Ectodermal cell (in vitro differentiated cells): ENCODE data around the gene MAP3K2.

Source experiments
- H3K27ac ChIP-seq: 2 replicates; pipeline ENCODE4 v1.7.0; 2013; ENCODE audit warnings: mild to moderate bottlenecking, low read depth, low read length; ENCODE audit not compliant: insufficient read depth, poor library complexity, severe bottlenecking
- H3K27me3 ChIP-seq: 2 replicates; pipeline ENCODE4 v1.7.0; 2013; ENCODE audit warnings: mild to moderate bottlenecking, low read length; ENCODE audit not compliant: insufficient read depth, control insufficient read depth, poor library complexity, severe bottlenecking
- H3K36me3 ChIP-seq: one replicate; pipeline ENCODE4 v1.7.0; 2013; ENCODE audit warnings: low read length; ENCODE audit not compliant: control insufficient read depth, insufficient read depth
- H3K4me1 ChIP-seq: one replicate; pipeline ENCODE4 v1.7.0; 2013; ENCODE audit warnings: low read length; ENCODE audit not compliant: control insufficient read depth, insufficient read depth
- H3K4me3 ChIP-seq: 2 replicates; pipeline ENCODE4 v1.7.0; 2013; ENCODE audit warnings: low read depth, low read length, control low read depth; ENCODE audit not compliant: insufficient read depth
- H3K9me3 ChIP-seq: 2 replicates; pipeline ENCODE4 v1.7.0; 2013; ENCODE audit warnings: mild to moderate bottlenecking, low read length, moderate library complexity; ENCODE audit not compliant: control insufficient read depth
- WGBS, 2 experiments: methylation state at CpG; one replicate each; pipeline ENCODE4 v1.1.7; 2013; ENCODE audit warnings: missing lambda C conversion rate in 2 of 2; 5-methylcytosine and 5-hydroxymethylcytosine counted together

MAP3K2 gene

DNA sequence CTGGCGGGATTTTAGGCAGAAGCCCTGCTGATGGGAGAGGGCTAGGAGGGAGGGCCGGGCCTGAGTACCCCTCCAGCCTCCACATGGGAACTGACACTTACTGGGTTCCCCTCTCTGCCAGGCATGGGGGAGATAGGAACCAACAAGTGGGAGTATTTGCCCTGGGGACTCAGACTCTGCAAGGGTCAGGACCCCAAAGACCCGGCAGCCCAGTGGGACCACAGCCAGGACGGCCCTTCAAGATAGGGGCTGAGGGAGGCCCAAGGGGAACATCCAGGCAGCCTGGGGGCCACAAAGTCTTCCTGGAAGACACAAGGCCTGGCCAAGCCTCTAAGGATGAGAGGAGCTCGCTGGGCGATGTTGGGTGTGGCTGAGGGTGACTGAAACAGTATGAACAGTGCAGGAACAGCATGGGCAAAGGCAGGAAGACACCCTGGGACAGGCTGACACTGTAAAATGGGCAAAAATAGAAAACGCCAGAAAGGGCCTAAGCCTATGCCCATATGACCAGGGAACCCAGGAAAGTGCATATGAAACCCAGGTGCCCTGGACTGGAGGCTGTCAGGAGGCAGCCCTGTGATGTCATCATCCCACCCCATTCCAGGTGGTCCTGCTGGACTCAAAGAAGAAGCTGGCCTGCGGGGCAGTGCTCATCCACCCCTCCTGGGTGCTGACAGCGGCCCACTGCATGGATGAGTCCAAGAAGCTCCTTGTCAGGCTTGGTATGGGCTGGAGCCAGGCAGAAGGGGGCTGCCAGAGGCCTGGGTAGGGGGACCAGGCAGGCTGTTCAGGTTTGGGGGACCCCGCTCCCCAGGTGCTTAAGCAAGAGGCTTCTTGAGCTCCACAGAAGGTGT is 39.0 kb upstream of the MAP3K2 start:
- peaks cover 34% of the 10 kb centered on the region for H3K27me3 ChIP-seq
- H3K36me3 ChIP-seq = no peaks in the 10 kb centered on the region
- peaks cover 10% of the 10 kb centered on the region for H3K4me1 ChIP-seq
- H3K4me3 ChIP-seq = no peak overlapping the region
- H3K27ac ChIP-seq = no peak overlapping the region
- no peaks in the 10 kb centered on the region for H3K9me3 ChIP-seq
- 92 to 94% methylated on average over 10 of the region's 10 CpGs for WGBS, 2 experiments

GRCh38 chr2:127425540-127426490 is 38.0 kb upstream of the MAP3K2 start:
- H3K9me3 ChIP-seq = no peaks in the 10 kb centered on the region
- peaks cover 43% of the 10 kb centered on the region for H3K27me3 ChIP-seq
- H3K4me1 ChIP-seq = peaks cover 10% of the 10 kb centered on the region
- WGBS, 2 experiments = 88 to 91% methylated on average over 16 of the region's 16 CpGs
- H3K27ac ChIP-seq = no peak overlapping the region
- no peaks in the 10 kb centered on the region for H3K36me3 ChIP-seq
- H3K4me3 ChIP-seq = no peak overlapping the region

DNA sequence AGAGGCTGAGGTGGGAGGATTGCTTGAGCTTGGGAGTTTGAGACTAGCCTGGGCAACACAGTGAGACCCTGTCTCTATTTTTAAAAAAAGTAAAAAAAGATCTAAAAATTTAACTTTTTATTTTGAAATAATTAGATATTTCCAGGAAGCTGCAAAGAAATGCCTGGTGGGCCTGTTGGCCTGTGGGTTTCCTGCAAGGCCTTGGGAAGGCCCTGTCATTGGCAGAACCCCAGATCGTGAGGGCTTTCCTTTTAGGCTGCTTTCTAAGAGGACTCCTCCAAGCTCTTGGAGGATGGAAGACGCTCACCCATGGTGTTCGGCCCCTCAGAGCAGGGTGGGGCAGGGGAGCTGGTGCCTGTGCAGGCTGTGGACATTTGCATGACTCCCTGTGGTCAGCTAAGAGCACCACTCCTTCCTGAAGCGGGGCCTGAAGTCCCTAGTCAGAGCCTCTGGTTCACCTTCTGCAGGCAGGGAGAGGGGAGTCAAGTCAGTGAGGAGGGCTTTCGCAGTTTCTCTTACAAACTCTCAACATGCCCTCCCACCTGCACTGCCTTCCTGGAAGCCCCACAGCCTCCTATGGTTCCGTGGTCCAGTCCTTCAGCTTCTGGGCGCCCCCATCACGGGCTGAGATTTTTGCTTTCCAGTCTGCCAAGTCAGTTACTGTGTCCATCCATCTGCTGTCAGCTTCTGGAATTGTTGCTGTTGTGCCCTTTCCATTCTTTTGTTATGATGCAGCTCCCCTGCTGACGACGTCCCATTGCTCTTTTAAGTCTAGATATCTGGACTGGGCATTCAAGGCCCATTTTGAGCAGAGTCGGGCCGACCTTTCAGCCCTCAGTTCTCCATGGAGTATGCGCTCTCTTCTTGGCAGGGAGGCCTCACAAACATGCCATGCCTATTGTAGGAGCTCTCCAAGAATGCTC is 37.1 kb upstream of the MAP3K2 start:
- Histone ChIP-seq H3K9me3 (no peaks in the 10 kb centered on the region), H3K27ac (no peak overlapping the region), H3K27me3 (peaks cover 52% of the 10 kb centered on the region), H3K4me1 (peaks cover 10% of the 10 kb centered on the region), H3K4me3 (no peak overlapping the region), H3K36me3 (no peaks in the 10 kb centered on the region)
- WGBS, 2 experiments = 53 to 54% methylated on average over 13 of the region's 13 CpGs

DNA sequence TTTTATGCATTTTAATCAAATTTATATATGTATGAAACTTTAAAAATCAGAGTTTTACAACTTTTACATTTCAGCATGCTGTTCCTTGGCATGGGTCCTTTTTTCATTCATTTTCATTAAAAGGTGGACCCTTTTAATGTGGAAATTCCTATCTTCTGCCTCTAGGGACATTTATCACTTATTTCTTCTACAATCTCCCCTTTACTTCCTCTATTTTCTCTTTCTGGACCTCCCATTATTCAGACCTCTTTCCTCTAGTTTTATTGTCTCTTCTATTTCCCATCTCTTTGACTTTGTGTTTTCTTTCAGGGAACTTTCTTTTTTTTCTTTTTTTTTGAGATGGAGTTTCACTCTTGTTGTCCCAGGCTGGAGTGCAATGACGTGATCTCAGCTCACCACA is 36.1 kb upstream of the MAP3K2 start:
- peaks cover 56% of the 10 kb centered on the region for H3K27me3 ChIP-seq

DNA sequence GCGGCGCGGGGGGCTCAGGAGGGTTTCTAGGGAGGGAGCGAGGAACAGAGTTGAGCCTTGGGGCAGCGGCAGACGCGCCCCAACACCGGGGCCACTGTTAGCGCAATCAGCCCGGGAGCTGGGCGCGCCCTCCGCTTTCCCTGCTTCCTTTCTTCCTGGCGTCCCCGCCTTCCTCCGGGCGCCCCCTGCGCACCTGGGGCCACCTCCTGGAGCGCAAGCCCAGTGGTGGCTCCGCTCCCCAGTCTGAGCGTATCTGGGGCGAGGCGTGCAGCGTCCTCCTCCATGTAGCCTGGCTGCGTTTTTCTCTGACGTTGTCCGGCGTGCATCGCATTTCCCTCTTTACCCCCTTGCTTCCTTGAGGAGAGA is 35.7 kb upstream of the MAP3K2 start:
- H3K4me3 ChIP-seq = peak overlapping the region; percentile 34
- peaks cover 10% of the 10 kb centered on the region for H3K4me1 ChIP-seq
- peaks cover 57% of the 10 kb centered on the region for H3K27me3 ChIP-seq
- H3K27ac ChIP-seq = no peak overlapping the region
- no peaks in the 10 kb centered on the region for H3K36me3 ChIP-seq
- no peaks in the 10 kb centered on the region for H3K9me3 ChIP-seq
- 2% methylated on average over 29 of the region's 29 CpGs for WGBS, 2 experiments

More for the DNA sequence above, 36.1 kb upstream of the MAP3K2 start:
- no peaks in the 10 kb centered on the region for H3K36me3 ChIP-seq
- H3K4me3 ChIP-seq = peak overlapping the region; percentile 34
- H3K4me1 ChIP-seq = peaks cover 10% of the 10 kb centered on the region
- WGBS, 2 experiments = 48 to 56% methylated on average over 1 of the region's 1 CpG
- H3K27ac ChIP-seq = no peak overlapping the region
- no peaks in the 10 kb centered on the region for H3K9me3 ChIP-seq

DNA sequence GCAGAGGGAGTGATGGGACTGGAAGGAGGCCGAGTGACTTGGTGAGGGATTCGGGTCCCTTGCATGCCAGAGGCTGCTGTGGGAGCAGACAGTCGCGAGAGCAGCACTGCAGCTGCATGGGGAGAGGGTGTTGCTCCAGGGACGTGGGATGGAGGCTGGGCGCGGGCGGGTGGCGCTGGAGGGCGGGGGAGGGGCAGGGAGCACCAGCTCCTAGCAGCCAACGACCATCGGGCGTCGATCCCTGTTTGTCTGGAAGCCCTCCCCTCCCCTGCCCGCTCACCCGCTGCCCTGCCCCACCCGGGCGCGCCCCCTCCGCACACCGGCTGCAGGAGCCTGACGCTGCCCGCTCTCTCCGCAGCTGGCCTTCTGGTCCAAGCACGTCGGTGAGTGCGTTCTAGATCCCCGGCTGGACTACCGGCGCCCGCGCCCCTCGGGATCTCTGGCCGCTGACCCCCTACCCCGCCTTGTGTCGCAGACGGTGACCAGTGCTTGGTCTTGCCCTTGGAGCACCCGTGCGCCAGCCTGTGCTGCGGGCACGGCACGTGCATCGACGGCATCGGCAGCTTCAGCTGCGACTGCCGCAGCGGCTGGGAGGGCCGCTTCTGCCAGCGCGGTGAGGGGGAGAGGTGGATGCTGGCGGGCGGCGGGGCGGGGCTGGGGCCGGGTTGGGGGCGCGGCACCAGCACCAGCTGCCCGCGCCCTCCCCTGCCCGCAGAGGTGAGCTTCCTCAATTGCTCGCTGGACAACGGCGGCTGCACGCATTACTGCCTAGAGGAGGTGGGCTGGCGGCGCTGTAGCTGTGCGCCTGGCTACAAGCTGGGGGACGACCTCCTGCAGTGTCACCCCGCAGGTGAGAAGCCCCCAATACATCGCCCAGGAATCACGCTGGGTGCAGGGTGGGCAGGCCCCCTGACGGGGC is 35.0 kb upstream of the MAP3K2 start:
- no peak overlapping the region for H3K27ac ChIP-seq

GRCh38 chr2:127421871-127422558 is 34.2 kb upstream of the MAP3K2 start:
- H3K4me3 ChIP-seq = no peak overlapping the region
- no peaks in the 10 kb centered on the region for H3K9me3 ChIP-seq
- H3K27me3 ChIP-seq = peaks cover 72% of the 10 kb centered on the region
- WGBS, 2 experiments = 74 to 76% methylated on average over 16 of the region's 16 CpGs
- peaks cover 10% of the 10 kb centered on the region for H3K4me1 ChIP-seq
- no peaks in the 10 kb centered on the region for H3K36me3 ChIP-seq
- H3K27ac ChIP-seq = no peak overlapping the region

More for the DNA sequence above, 35.0 kb upstream of the MAP3K2 start:
- H3K9me3 ChIP-seq = no peaks in the 10 kb centered on the region
- H3K4me1 ChIP-seq = peaks cover 10% of the 10 kb centered on the region
- 5% methylated on average over 73 of the region's 73 CpGs for WGBS, 2 experiments
- H3K4me3 ChIP-seq = peak overlapping the region; percentile 34
- peaks cover 64% of the 10 kb centered on the region for H3K27me3 ChIP-seq
- no peaks in the 10 kb centered on the region for H3K36me3 ChIP-seq

GRCh38 chr2:127421116-127421800 is 33.5 kb upstream of the MAP3K2 start:
- peaks cover 12% of the 10 kb centered on the region for H3K4me1 ChIP-seq

More at GRCh38 chr2:127421116-127421800, 33.5 kb upstream of the MAP3K2 start:
- 88 to 91% methylated on average over 15 of the region's 15 CpGs for WGBS, 2 experiments
- Histone ChIP-seq H3K27ac (no peak overlapping the region), H3K9me3 (no peaks in the 10 kb centered on the region), H3K4me3 (no peak overlapping the region), H3K36me3 (no peaks in the 10 kb centered on the region), H3K27me3 (peaks cover 79% of the 10 kb centered on the region)
